K562 (cell line): Measurements from ENCODE around the gene NDUFB7. TPM values are rescaled to one million over a fixed set of nuclear protein-coding genes. Genes with fewer than 3 reads are reported as not detected.

Source experiments
- BRD4 ChIP-seq: fragments of 200-600 bp; sonication (generic); IDR thresholded peaks from 2 replicates; pipeline ENCODE4 v1.6.1; 2017; ENCODE audit warnings: inconsistent platforms
- CC2D1A ChIP-seq: fragments of 450-650 bp; IDR thresholded peaks from 2 replicates; pipeline ENCODE4 v1.6.1; 2017; ENCODE audit warnings: mild to moderate bottlenecking
- FOXK2 ChIP-seq, 2 experiments: fragments of 450-650 bp; IDR thresholded peaks in 1 of 2; conservative IDR thresholded peaks in 1 of 2; 2 replicates each; pipeline ENCODE4 v1.6.1; 2016; ENCODE audit warnings: low read depth in 2 of 2, mild to moderate bottlenecking in 1 of 2
- GABPA ChIP-seq: fragments of 200-800 bp; sonication (Bioruptor generic); conservative IDR thresholded peaks from 2 replicates; pipeline ENCODE4 v1.6.1; 2016; ENCODE audit warnings: low read depth, missing genetic modification characterization, missing compliant biosample characterization
- KDM2B ChIP-seq: fragments of 250-450 bp; sonication (Bioruptor Pico); IDR thresholded peaks from 2 replicates; pipeline ENCODE4 v1.8.0; 2021; ENCODE audit warnings: mild to moderate bottlenecking, moderate library complexity
- MCM3 ChIP-seq: fragments of 450-650 bp; IDR thresholded peaks from 2 replicates; pipeline ENCODE4 v1.6.1; 2016
- POU5F1 ChIP-seq: fragments of 150-350 bp; IDR thresholded peaks from 2 replicates; pipeline ENCODE4 v1.6.1; 2014; ENCODE audit warnings: borderline replicate concordance, low read length, low read depth, mild to moderate bottlenecking; ENCODE audit not compliant: partially characterized antibody
- RAD51 ChIP-seq: fragments of 450-650 bp; IDR thresholded peaks from 2 replicates; pipeline ENCODE4 v1.7.1; 2016; ENCODE audit warnings: low read depth, mild to moderate bottlenecking, borderline replicate concordance
- RB1 ChIP-seq: fragments of 450-650 bp; IDR thresholded peaks from 2 replicates; pipeline ENCODE4 v1.6.1; 2017; ENCODE audit warnings: low read depth, mild to moderate bottlenecking
- SOX6 ChIP-seq: fragments of 450-650 bp; IDR thresholded peaks from 2 replicates; pipeline ENCODE4 v1.6.1; 2014; ENCODE audit warnings: mild to moderate bottlenecking
- polyA plus RNA-seq, 8 experiments: library from polyadenylated mRNA; depleted of rRNA in 4 of 8; stranded (reverse) in 5 of 8; unstranded in 3 of 8; fragments of >200 nt; fragmentation: Nextera tagmentation in 2 of 8; fragmentation: Illumina TruSeq in 1 of 8; extraction: Ambion mirVana in 2 of 8; extraction: Trizol in 1 of 8; gene quantifications; 2 replicates each; pipeline versions ENCODE4 v1.2.1 to v1.2.3, GENCODE V29; 2011 to 2014; ENCODE audit warnings: inconsistent platforms in 1 of 8, missing spikeins in 1 of 8
- total RNA-seq, 7 experiments: library from RNA; depleted of rRNA in 6 of 7; stranded (reverse); fragments of >200 nt in 6 of 7; fragmentation: Illumina TruSeq in 2 of 7; extraction: Trizol in 2 of 7; gene quantifications; 2 replicates each; pipeline versions ENCODE4 v1.2.1 to v1.2.3, GENCODE V29; 2011 to 2021; ENCODE audit warnings: low replicate concordance in 1 of 7
- TF ChIP-seq, protein P1 (sequence below): sonication (generic); formaldehyde crosslinking; IDR thresholded peaks from 2 replicates; pipeline ENCODE4 v1.8.0; 2023; ENCODE audit warnings: mild to moderate bottlenecking, missing genetic modification reagents
- TF ChIP-seq, protein P2 (sequence below): fragments of 450-650 bp; IDR thresholded peaks from 2 replicates; pipeline ENCODE4 v1.6.1; 2016; ENCODE audit warnings: low read depth, mild to moderate bottlenecking, moderate library complexity
- TF ChIP-seq, protein P3 (sequence below): sonication (generic); formaldehyde crosslinking; IDR thresholded peaks from 2 replicates; pipeline ENCODE4 v1.8.0; 2022; ENCODE audit warnings: missing genetic modification reagents, mild to moderate bottlenecking, moderate library complexity, borderline replicate concordance
- TF ChIP-seq, protein P4 (sequence below), 2 experiments: fragments of 450-650 bp in 1 of 2; sonication (generic) in 1 of 2; formaldehyde crosslinking in 1 of 2; IDR thresholded peaks in 1 of 2; conservative IDR thresholded peaks in 1 of 2; 2 replicates each; pipeline versions ENCODE4 v1.6.1 to v1.8.1; 2016 to 2023; ENCODE audit warnings: mild to moderate bottlenecking in 2 of 2, moderate library complexity in 2 of 2, inconsistent platforms in 1 of 2, missing genetic modification reagents in 1 of 2
- TF ChIP-seq, protein P5 (sequence below): fragments of 450-650 bp; IDR thresholded peaks from 2 replicates; pipeline ENCODE4 v1.6.1; 2016; ENCODE audit warnings: borderline replicate concordance
- TF ChIP-seq, protein P6 (sequence below): fragments of 250-450 bp; sonication (Bioruptor Pico); IDR thresholded peaks from 2 replicates; pipeline ENCODE4 v1.8.0; 2021; ENCODE audit warnings: mild to moderate bottlenecking, moderate library complexity

NDUFB7 gene
- total and polyA plus RNA-seq, 9 of the 15 experiments (the other 6 are each of a cell fraction or from before 2014, with no cell fraction given) = 14.9 to 842 (median 137) TPM

DNA sequence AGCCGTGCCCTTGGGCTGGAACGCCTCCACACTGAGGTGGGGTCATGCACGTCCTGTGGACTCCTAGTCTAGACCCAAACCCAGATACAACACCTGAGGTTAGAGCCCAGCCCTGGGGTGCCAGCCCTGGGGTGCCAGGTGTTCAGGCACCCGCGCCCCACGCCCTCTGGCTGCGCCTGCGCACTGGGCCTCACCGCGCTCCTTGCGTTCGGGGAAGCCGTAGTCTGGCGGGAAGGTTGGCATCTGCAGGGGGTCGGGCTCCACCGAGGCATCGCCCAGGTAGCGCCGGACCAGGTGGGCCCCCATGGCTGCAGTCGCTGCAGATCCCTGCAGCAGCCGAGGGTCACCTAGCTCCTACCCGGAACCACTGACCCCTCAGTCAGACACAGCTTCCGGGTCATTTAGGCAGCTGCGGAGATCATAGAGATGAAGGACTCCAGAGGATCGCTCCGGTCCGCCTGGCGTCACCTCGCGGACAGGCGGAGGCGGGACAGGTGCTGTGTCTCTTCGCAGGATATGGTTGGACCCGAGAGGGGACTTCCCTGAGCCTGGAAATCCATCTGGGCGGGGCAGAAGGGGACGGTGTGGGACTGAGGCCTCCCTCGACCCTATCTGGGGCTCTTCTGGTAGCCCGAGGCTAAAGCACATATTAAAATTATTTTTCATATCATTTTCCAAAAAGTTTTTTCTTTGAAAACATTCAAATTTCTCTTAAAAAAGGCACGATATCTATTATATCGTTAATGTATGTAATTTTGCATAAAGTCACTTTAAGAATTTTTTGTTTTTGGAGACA is at the start of gene NDUFB7 (continued):
- no peak for TF ChIP-seq POU5F1
- TF ChIP-seq, protein P1, sequence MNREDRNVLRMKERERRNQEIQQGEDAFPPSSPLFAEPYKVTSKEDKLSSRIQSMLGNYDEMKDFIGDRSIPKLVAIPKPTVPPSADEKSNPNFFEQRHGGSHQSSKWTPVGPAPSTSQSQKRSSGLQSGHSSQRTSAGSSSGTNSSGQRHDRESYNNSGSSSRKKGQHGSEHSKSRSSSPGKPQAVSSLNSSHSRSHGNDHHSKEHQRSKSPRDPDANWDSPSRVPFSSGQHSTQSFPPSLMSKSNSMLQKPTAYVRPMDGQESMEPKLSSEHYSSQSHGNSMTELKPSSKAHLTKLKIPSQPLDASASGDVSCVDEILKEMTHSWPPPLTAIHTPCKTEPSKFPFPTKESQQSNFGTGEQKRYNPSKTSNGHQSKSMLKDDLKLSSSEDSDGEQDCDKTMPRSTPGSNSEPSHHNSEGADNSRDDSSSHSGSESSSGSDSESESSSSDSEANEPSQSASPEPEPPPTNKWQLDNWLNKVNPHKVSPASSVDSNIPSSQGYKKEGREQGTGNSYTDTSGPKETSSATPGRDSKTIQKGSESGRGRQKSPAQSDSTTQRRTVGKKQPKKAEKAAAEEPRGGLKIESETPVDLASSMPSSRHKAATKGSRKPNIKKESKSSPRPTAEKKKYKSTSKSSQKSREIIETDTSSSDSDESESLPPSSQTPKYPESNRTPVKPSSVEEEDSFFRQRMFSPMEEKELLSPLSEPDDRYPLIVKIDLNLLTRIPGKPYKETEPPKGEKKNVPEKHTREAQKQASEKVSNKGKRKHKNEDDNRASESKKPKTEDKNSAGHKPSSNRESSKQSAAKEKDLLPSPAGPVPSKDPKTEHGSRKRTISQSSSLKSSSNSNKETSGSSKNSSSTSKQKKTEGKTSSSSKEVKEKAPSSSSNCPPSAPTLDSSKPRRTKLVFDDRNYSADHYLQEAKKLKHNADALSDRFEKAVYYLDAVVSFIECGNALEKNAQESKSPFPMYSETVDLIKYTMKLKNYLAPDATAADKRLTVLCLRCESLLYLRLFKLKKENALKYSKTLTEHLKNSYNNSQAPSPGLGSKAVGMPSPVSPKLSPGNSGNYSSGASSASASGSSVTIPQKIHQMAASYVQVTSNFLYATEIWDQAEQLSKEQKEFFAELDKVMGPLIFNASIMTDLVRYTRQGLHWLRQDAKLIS (CRISPR knock-in tag) = peak; percentile 92
- peak; percentile 55 to 66; a peak in 2 of 4 replicates for TF ChIP-seq FOXK2 (conservative IDR thresholded peaks at IDR 0.05 in 1 of 2, IDR thresholded peaks at IDR 0.05 in 1 of 2; ENCODE audit: low read depth in 2 of 2)
- TF ChIP-seq CC2D1A = peak; percentile 100
- no peak for TF ChIP-seq BRD4
- TF ChIP-seq KDM2B (CRISPR knock-in tag) = no peak
- TF ChIP-seq, protein P2, sequence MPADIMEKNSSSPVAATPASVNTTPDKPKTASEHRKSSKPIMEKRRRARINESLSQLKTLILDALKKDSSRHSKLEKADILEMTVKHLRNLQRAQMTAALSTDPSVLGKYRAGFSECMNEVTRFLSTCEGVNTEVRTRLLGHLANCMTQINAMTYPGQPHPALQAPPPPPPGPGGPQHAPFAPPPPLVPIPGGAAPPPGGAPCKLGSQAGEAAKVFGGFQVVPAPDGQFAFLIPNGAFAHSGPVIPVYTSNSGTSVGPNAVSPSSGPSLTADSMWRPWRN = no peak
- peak; percentile 86 for TF ChIP-seq RB1
- TF ChIP-seq, protein P3, sequence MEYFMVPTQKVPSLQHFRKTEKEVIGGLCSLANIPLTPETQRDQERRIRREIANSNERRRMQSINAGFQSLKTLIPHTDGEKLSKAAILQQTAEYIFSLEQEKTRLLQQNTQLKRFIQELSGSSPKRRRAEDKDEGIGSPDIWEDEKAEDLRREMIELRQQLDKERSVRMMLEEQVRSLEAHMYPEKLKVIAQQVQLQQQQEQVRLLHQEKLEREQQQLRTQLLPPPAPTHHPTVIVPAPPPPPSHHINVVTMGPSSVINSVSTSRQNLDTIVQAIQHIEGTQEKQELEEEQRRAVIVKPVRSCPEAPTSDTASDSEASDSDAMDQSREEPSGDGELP (CRISPR knock-in tag) = peak; percentile 99
- peak; percentile 73 for TF ChIP-seq SOX6
- peak; percentile 36; the same call in 1 of the 2 replicates for TF ChIP-seq RAD51
- TF ChIP-seq, protein P4, sequence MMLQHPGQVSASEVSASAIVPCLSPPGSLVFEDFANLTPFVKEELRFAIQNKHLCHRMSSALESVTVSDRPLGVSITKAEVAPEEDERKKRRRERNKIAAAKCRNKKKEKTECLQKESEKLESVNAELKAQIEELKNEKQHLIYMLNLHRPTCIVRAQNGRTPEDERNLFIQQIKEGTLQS (IDR thresholded peaks at IDR 0.05) = no peak
- TF ChIP-seq, protein P4 (CRISPR knock-in tag; conservative IDR thresholded peaks at IDR 0.05) = peak; percentile 55; the same call in 1 of the 2 replicates
- TF ChIP-seq GABPA (tag) = peak; percentile 99
- TF ChIP-seq, protein P5, sequence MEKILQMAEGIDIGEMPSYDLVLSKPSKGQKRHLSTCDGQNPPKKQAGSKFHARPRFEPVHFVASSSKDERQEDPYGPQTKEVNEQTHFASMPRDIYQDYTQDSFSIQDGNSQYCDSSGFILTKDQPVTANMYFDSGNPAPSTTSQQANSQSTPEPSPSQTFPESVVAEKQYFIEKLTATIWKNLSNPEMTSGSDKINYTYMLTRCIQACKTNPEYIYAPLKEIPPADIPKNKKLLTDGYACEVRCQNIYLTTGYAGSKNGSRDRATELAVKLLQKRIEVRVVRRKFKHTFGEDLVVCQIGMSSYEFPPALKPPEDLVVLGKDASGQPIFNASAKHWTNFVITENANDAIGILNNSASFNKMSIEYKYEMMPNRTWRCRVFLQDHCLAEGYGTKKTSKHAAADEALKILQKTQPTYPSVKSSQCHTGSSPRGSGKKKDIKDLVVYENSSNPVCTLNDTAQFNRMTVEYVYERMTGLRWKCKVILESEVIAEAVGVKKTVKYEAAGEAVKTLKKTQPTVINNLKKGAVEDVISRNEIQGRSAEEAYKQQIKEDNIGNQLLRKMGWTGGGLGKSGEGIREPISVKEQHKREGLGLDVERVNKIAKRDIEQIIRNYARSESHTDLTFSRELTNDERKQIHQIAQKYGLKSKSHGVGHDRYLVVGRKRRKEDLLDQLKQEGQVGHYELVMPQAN = peak; percentile 84
- TF ChIP-seq, protein P6, sequence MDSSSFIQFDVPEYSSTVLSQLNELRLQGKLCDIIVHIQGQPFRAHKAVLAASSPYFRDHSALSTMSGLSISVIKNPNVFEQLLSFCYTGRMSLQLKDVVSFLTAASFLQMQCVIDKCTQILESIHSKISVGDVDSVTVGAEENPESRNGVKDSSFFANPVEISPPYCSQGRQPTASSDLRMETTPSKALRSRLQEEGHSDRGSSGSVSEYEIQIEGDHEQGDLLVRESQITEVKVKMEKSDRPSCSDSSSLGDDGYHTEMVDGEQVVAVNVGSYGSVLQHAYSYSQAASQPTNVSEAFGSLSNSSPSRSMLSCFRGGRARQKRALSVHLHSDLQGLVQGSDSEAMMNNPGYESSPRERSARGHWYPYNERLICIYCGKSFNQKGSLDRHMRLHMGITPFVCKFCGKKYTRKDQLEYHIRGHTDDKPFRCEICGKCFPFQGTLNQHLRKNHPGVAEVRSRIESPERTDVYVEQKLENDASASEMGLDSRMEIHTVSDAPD (CRISPR knock-in tag) = no peak
- no peak for TF ChIP-seq MCM3
